ENCODE measurements around the gene STAC3.

STAC3 gene

GRCh38 chr12:57207731-57208630 is 43.0 kb downstream of the STAC3 start:
- DNase-seq (ENCODE audit: low read depth) = no peak
- TF ChIP-seq CTCF (IDR thresholded peaks at IDR 0.05; ENCODE audit: insufficient read depth, low read depth, low read length, missing control alignments) = no peak
- no peak overlapping the region for H3K4me3 ChIP-seq (ENCODE audit: low read length)

- TF ChIP-seq CTCF (IDR thresholded peaks at IDR 0.05; ENCODE audit: insufficient read depth, low read depth, low read length, missing control alignments) = no peak
- H3K4me3 ChIP-seq (ENCODE audit: low read length) = no peak overlapping the region
- no peak for DNase-seq (ENCODE audit: low read depth)
These were observed 45.1 kb downstream of the STAC3 start for GRCh38 chr12:57205931-57206330.

GRCh38 chr12:57205186-57205585 is 45.8 kb downstream of the STAC3 start:
- no peak for DNase-seq (ENCODE audit: low read depth)
- no peak overlapping the region for H3K4me3 ChIP-seq (ENCODE audit: low read length)
- no peak for TF ChIP-seq CTCF (IDR thresholded peaks at IDR 0.05; ENCODE audit: insufficient read depth, low read depth, low read length, missing control alignments)

GRCh38 chr12:57204454-57204853 is 46.5 kb downstream of the STAC3 start:
- no peak for TF ChIP-seq CTCF (IDR thresholded peaks at IDR 0.05; ENCODE audit: insufficient read depth, low read depth, low read length, missing control alignments)
- no peak overlapping the region for H3K4me3 ChIP-seq (ENCODE audit: low read length)
- no peak for DNase-seq (ENCODE audit: low read depth)

GRCh38 chr12:57203791-57204190 is 47.2 kb downstream of the STAC3 start:
- no peak for DNase-seq (ENCODE audit: low read depth)
- no peak overlapping the region for H3K4me3 ChIP-seq (ENCODE audit: low read length)
- no peak for TF ChIP-seq CTCF (IDR thresholded peaks at IDR 0.05; ENCODE audit: insufficient read depth, low read depth, low read length, missing control alignments)

GRCh38 chr12:57203201-57203600 is 47.8 kb downstream of the STAC3 start:
- DNase-seq (ENCODE audit: low read depth) = no peak
- no peak for TF ChIP-seq CTCF (IDR thresholded peaks at IDR 0.05; ENCODE audit: insufficient read depth, low read depth, low read length, missing control alignments)
- no peak overlapping the region for H3K4me3 ChIP-seq (ENCODE audit: low read length)

GRCh38 chr12:57202321-57202720 is 48.7 kb downstream of the STAC3 start:
- no peak for TF ChIP-seq CTCF (IDR thresholded peaks at IDR 0.05; ENCODE audit: insufficient read depth, low read depth, low read length, missing control alignments)
- DNase-seq (ENCODE audit: low read depth) = no peak
- no peak overlapping the region for H3K4me3 ChIP-seq (ENCODE audit: low read length)
